NCI-H1105 (cell line): ENCODE measurements around the gene NUAK1.

ENCODE experiments used
- DNase-seq: peaks from one replicate; lab custom pipeline; 2025; lab: John Stamatoyannopoulos, UW

Gene NUAK1

DNA sequence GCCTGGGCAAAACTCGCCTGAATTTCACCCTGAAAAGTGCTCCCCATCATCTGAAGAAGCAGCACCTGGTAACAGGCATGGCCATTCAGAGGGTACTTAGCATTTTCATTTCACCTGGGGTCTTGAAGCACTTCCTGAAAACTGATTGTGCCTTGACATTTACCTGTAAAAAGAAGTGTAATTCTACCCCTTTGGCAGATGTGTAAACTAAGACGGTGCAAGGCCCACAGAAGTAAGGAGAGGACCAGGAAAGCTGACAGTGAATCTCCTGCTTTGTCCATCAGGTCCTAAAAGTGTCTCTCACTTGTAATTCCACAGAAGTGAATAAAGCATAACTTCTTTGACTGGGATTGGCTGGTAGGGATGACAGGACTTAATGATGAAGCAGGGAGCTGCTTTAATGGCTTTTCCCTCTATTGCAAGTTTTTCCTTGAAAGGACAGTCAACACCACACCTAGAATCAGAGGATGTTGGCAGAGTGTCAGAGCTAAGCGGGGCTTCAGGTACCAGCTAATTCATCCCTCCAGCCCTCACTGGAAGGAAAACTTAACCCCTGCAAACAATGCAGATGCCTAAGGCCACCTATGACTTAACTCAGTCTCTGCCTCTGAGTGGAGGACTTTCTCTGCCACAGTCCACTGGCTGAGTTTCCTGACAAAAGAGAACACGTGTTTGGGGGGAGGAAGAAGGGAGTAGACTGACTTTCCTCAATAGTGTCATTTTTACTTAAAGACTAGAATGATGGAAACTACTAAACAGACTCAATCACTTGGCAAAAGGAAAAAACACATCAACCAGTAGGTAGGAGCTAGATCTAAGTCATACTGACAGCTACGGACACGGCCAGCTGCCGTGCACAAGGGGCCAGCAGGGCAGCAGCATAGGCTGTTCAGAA, 74.7 kb downstream of the NUAK1 start:
- no peak for DNase-seq

GRCh38 chr12:106062693-106063092, 76.1 kb downstream of the NUAK1 start:
- no peak for DNase-seq

GRCh38 chr12:106058256-106059182, 80.2 kb downstream of the NUAK1 start:
- no peak for DNase-seq

- no peak for DNase-seq
Observed at GRCh38 chr12:106054049-106054448, 84.7 kb downstream of the NUAK1 start.

DNA sequence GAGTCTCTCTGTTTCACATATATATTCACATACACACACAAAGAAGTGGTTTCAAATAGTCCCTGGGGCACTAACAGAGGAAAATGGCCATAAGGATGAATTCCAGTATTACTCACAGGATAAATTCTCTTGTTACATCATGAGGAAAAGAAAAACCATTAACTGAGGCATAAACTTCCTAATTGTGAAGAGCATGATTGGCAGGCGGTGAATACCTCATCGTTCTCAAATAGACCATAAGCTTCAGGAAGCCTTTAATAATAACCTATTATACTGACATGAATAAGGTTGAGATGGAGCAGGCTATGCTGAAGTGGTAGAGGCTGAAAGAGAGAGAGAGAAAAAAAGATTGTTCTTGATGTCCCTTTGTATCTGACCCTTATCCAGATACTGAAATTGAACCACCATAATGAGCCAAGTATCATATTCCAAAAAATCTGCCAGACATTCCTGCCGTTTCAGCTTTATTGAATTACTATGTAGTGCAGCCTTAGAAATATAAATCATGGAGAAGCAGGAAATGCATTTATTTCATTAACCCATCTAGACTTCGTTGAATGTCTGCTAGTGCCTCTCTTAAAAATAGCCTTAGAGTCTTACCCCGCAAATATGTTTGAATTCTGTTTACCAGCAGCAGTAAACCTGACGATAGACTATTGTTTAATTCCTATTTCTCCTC, 86.8 kb downstream of the NUAK1 start:
- no peak for DNase-seq

GRCh38 chr12:106049546-106049945, 89.2 kb downstream of the NUAK1 start:
- DNase-seq = no peak

DNA sequence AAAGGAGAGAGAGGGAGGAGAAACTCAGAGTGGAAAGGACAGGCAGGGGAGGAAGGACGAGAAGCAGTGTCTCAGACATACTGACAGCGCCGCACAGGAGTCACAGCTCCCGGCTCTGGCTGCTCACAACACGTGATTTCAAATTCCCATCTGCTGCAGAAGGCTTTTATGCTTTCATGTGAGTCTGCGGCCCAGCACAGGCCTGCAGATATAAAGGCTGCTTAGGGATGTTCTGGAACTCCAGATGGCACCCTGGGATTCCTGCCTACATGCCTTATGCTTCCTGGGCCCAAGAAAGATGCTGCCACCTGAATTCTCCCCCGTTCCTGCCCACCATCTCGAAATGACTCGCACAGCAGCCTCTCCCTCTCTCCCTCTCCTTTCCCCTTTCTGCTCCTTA, 89.6 kb downstream of the NUAK1 start:
- no peak for DNase-seq

GRCh38 chr12:106048676-106049075, 90.1 kb downstream of the NUAK1 start:
- no peak for DNase-seq

DNA sequence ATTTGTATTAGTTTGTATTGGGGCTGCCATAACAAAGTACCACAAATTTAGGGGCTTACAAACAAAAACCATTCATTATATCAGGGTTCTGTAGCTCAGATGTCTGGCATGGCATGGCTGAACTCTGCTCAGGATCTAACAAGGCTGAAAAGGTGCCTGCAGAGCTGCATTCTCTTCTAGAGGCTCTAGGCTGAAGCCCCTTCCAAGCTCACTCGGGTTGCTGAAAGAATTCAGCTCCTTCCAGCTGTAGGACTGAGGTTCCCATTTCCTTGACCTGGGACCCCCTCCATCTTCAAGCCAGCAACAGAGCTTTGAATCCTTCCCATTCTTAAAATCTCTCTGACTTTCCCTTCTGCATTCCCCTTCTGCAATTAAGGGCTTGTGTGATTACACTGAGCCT, 90.7 kb downstream of the NUAK1 start:
- no peak for DNase-seq

GRCh38 chr12:106046947-106047346, 91.8 kb downstream of the NUAK1 start:
- DNase-seq = no peak

DNA sequence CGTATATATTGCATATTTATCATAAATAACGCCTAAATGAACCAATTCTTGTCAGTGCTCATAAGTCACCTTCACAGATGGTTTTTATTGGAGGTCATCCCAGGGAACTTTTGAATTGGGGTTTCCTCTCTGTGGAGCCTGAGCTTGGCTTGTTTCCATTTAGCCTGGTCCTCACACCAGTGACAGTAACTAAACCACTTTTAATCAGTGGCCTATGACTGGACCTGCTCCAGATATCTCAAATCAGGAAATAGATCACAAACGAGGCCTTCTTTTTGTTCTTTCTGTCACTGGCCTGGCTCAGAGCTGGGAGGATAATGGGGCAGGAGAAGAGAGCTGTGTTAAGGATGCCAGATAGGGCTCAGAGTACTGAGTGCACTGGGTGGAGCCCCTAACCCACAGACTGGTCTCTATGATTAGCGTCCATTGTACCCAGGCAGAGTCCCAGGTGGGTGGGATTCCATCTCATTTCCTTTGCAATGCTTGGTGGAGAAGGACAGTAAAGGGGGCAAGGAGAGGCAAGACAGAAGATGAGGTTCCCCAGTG, 92.4 kb downstream of the NUAK1 start:
- DNase-seq = no peak

DNA sequence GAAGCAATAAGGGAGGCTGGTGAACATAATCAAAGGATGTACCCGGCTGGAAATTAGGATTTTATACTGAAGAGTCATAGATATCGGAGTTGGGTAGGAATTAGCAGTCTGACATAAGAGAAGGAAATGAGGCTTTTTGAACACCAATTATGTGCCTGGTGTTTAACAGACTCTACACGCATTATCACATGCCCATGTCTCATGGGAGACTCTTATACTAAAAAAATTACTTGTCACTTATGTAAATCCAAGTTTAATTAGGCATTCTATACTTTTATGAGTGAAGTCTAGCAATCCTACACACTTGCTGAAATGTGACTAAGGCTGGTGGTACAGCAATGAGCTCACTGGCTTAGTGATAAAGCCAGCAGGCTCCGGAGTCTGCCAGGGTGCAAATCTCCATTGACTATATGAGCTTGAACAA, 93.5 kb downstream of the NUAK1 start:
- no peak for DNase-seq

GRCh38 chr12:106044773-106045172, 94.0 kb downstream of the NUAK1 start:
- DNase-seq = no peak

- no peak for DNase-seq
Observed at GRCh38 chr12:106042037-106042436, 96.7 kb downstream of the NUAK1 start.

DNA sequence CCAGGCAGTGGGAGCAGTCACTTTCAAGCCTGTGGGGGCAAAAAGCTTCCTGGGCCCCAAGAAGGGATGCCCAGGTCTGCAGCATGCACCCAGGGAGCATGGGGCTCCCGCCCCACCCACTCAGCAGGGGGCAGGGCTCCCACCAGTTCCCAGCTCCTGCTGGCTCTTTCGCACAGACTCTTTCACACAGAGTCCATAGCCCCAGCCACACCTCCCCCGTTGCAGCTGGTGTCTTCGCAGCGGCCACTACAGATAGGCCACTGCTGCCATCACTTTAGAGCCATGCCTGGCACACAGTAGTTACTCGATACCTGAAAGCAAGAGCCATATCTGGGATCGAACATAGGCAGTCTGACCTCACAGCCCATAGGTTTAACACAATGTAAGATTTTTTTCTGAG, 98.2 kb downstream of the NUAK1 start:
- DNase-seq = no peak

- no peak for DNase-seq
Observed at GRCh38 chr12:106039646-106040404, 98.9 kb downstream of the NUAK1 start.

DNA sequence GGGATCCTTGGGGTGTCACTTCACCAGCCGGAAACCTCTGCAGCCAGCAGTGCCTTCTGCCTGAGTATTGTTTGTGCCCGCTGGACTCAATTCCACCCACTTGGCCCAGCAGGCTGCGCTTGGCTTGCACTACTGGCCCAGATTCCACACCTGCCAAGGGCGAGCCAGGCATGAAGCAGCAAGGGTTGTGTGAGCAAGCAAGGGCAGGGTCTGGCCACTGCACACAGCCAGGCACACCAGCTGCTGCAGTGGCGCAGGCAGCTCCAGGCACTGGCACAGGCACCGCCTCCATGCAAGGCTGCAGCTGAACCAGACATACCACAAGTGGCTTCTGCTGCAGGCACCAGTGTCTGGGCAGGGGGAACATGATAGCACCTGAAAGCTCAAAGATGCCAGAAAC, 99.5 kb downstream of the NUAK1 start:
- no peak for DNase-seq

DNA sequence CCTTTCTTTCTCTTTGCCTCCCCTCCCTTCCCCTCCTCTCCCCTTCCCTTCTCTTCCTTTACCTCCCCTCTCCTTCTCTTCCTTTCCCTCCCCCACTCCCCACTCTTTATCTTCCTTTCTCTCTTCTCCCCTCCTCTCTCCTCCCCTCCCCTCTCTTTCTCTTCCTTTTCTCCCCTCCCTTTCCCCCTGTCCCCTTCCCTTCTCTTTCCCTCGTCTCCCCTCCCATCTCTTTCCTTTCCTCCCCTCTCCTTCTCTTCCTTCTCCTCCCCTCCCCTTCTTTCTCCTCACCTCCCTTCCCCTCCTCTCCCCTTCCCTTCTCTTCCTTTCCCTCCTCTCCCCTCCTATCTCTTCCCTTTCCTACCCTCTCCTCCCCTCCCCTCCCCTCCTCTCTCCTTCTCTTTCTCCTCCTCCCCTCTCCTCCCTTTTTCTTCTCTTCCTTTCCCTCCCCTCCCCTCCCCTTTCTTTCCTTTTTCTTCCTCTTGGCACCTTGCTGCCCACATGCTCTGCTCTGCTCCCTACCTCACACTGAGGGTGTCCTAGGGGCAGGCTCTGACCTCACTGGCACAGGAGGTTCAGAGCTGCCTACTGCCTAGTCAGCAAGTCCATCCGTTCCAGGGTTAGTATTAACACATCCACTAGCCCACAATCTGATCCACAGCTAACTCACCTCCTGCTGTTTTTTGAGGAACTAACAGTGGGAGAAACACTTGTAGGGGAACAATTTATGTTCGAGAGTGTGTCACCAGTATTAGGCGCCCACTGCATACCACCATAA, 101.0 kb downstream of the NUAK1 start:
- DNase-seq = no peak

DNA sequence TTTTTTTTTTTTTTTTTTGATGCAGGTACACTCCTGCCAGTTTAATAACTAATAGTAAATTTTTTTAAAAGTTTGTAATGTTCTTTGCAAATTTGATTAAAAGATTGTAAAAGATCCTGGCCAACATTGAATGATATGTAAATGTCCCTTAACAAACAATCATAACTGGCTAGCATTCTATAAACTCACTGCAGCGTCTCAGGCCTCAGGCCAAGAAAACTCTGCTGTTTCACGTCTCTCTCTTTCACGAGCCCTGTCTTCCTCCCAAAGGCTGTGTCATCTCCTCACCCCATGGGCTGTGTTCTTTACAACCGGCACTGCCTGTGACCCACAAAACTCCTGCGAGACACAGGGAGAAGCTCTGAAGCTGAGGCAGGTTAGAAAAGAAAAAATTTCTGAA, 103.3 kb downstream of the NUAK1 start:
- no peak for DNase-seq

- DNase-seq = no peak
Observed at GRCh38 chr12:106034316-106034715, 104.4 kb downstream of the NUAK1 start.
